IPS-20b (cell line): ENCODE data around the gene XPO6.

Experiments
- H3K27ac ChIP-seq: one replicate; pipeline ENCODE4 v1.5.1; 2013; ENCODE audit warnings: low read length
- H3K27me3 ChIP-seq: 2 replicates; pipeline ENCODE4 v1.6.1; 2013; ENCODE audit warnings: mild to moderate bottlenecking, low read length, inconsistent platforms; ENCODE audit not compliant: insufficient read depth
- H3K36me3 ChIP-seq: 2 replicates; pipeline ENCODE4 v1.6.1; 2013; ENCODE audit warnings: low read depth, mild to moderate bottlenecking, inconsistent platforms, low read length, moderate library complexity; ENCODE audit not compliant: insufficient read depth
- H3K4me1 ChIP-seq: 2 replicates; pipeline ENCODE4 v1.6.1; 2013; ENCODE audit warnings: mild to moderate bottlenecking, control low read depth, inconsistent platforms, low read length, moderate library complexity; ENCODE audit not compliant: insufficient read depth
- H3K4me3 ChIP-seq: 2 replicates; pipeline ENCODE4 v1.5.1; 2013; ENCODE audit warnings: mild to moderate bottlenecking, low read length, inconsistent platforms
- H3K9ac ChIP-seq: 2 replicates; pipeline ENCODE4 v1.6.1; 2013; ENCODE audit warnings: low read depth, mild to moderate bottlenecking, inconsistent platforms, low read length, moderate library complexity
- H3K9me3 ChIP-seq: 2 replicates; pipeline ENCODE4 v1.6.1; 2013; ENCODE audit warnings: mild to moderate bottlenecking, low read depth, low read length, inconsistent platforms; ENCODE audit not compliant: insufficient read depth

XPO6 gene

GRCh38 chr16:28145796-28146195 lies 66.0 kb downstream of the XPO6 start:
- Histone ChIP-seq H3K4me3 (no peak overlapping the region), H3K4me1 (peaks cover 6% of the 10 kb centered on the region; the same call in 1 of the 2 replicates), H3K36me3 (peaks cover 86% of the 10 kb centered on the region), H3K27ac (no peak overlapping the region), H3K9ac (no peak overlapping the region), H3K27me3 (no peaks in the 10 kb centered on the region), H3K9me3 (no peaks in the 10 kb centered on the region)

DNA sequence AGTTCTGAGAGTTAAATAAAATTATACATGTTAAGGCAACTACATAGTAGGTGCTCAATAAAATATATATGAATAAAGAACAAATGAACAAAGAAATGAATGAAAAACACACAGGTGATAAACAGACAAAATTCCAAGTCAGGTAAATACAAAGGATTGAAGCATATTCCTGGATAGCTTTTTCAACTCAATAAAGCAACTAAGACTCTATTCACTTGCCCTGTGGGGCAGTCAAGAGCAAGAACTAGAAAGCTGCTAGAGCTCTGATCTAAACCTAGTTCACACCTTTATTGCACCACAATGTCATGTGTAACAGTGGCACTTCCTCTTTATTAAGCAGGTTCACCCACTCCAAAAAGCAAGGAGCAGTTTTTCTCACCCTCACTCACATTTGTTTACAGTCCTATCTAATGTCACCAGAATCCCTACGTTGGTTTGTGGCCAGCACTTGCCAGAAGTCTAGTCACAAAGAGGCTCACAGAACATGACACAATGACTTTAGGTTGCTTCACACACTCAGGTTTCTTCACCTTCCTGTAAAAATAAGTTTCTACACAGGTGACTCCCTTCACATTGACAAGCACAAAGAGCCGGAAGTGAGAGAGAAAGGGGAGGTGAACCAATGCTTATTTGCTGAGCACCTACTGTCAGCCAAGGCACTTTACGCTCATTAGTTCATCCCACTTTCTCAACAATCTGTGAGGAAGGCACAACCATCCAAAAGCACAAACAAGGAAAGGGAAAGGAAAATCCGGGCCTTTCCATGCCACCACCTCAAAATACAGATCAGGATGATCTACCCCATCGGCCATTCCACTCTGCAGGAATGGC lies 70.8 kb downstream of the XPO6 start:
- H3K4me3 ChIP-seq: no peak overlapping the region
- no peak overlapping the region for H3K27ac ChIP-seq
- no peaks in the 10 kb centered on the region for H3K27me3 ChIP-seq
- H3K4me1 ChIP-seq: peaks cover 6% of the 10 kb centered on the region; the same call in 1 of the 2 replicates
- no peaks in the 10 kb centered on the region for H3K9me3 ChIP-seq
- peaks cover 47% of the 10 kb centered on the region for H3K36me3 ChIP-seq
- H3K9ac ChIP-seq: no peak overlapping the region

- H3K4me1 ChIP-seq: peaks cover 6% of the 10 kb centered on the region; the same call in 1 of the 2 replicates
- no peaks in the 10 kb centered on the region for H3K27me3 ChIP-seq
- no peaks in the 10 kb centered on the region for H3K9me3 ChIP-seq
- no peak overlapping the region for H3K27ac ChIP-seq
- H3K36me3 ChIP-seq: peaks cover 48% of the 10 kb centered on the region
- no peak overlapping the region for H3K9ac ChIP-seq
- no peak overlapping the region for H3K4me3 ChIP-seq
These were observed 72.2 kb downstream of the XPO6 start for GRCh38 chr16:28139530-28139929.

GRCh38 chr16:28136751-28137434 lies 74.9 kb downstream of the XPO6 start:
- Histone ChIP-seq H3K9ac (no peak overlapping the region), H3K4me3 (no peak overlapping the region), H3K27me3 (no peaks in the 10 kb centered on the region), H3K27ac (no peak overlapping the region), H3K36me3 (peaks cover 57% of the 10 kb centered on the region), H3K9me3 (no peaks in the 10 kb centered on the region), H3K4me1 (no peaks in the 10 kb centered on the region; the same call in 1 of the 2 replicates)

GRCh38 chr16:28133666-28134065 lies 78.1 kb downstream of the XPO6 start:
- Histone ChIP-seq H3K4me3 (no peak overlapping the region), H3K36me3 (peaks cover 79% of the 10 kb centered on the region)

GRCh38 chr16:28131743-28132393 lies 79.9 kb downstream of the XPO6 start:
- Histone ChIP-seq H3K27ac (no peak overlapping the region), H3K36me3 (peaks cover 91% of the 10 kb centered on the region), H3K4me1 (no peaks in the 10 kb centered on the region), H3K4me3 (no peak overlapping the region), H3K27me3 (no peaks in the 10 kb centered on the region), H3K9ac (no peak overlapping the region), H3K9me3 (no peaks in the 10 kb centered on the region)

More at GRCh38 chr16:28133666-28134065, 78.1 kb downstream of the XPO6 start:
- Histone ChIP-seq H3K4me1 (no peaks in the 10 kb centered on the region), H3K27me3 (no peaks in the 10 kb centered on the region), H3K9me3 (no peaks in the 10 kb centered on the region), H3K9ac (no peak overlapping the region), H3K27ac (no peak overlapping the region)

DNA sequence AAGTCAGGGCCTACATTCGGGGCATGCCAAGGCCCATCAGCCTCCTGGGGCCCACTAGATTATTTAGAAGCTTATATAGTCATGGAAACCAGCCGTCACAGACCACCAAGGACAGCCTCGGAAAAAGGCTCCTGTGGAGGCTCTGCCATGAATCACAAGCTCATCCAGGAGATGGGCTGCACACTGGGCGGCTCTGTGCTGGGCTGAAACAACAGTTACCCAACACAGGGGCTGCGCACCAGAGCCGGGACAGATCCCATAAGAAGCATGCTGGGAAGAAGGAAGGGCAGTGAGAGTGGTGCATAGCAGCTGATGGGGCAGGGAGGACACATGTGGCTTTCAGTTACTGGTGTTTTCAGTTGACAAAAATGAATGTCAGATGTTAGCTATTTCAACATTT lies 80.6 kb downstream of the XPO6 start:
- no peak overlapping the region for H3K9ac ChIP-seq
- H3K4me1 ChIP-seq: no peaks in the 10 kb centered on the region
- H3K36me3 ChIP-seq: peaks cover 97% of the 10 kb centered on the region
- H3K27me3 ChIP-seq: no peaks in the 10 kb centered on the region
- no peaks in the 10 kb centered on the region for H3K9me3 ChIP-seq
- H3K27ac ChIP-seq: no peak overlapping the region
- no peak overlapping the region for H3K4me3 ChIP-seq

DNA sequence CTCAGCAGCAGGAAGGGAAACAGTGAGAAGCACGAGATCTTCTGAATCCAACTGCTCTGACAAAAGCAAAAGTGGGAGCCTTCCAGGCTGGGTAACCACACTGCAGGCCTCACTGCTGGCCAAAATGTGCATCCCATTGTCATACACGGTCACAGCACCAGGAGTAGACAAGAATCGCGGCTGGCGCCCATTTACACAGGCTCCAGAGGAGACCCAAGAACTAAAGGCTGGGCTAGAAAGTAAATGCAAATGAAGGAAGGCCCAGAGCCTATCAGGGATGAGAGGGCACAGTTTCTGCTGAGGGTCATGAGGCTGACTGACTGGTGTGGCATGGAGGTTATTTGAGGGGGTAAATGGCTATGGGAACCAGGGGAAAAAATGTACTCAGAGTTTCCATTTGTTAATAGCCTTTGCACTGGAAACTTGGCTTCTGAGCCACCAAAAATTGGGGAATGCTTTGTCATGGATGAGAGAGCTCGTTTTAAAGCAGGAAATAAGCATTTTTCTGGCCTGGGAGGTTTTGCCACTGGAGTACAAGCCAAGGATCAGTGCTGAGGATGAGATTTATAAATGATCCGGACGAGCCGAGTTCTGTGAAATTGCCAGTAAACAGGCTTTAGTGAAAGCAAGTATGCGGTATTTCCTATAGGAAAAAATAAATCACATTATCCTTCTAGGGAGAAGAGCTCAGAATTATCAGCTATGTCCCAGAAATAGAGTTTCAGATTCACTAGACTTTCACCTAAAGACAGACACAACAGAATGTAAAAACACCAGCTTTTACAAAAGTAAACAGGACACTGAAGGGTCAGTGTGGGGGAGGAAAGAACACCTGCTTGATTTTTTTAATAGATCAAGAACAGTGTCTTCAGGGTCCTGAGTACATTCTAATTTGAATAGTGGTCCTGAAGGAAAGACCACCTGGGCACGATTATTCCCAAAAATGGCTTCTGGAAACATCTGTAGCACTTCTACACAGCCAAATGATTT lies 81.4 kb downstream of the XPO6 start:
- H3K9me3 ChIP-seq: no peaks in the 10 kb centered on the region
- H3K9ac ChIP-seq: no peak overlapping the region
- peaks cover 100% of the 10 kb centered on the region for H3K36me3 ChIP-seq
- H3K4me1 ChIP-seq: no peaks in the 10 kb centered on the region
- no peak overlapping the region for H3K4me3 ChIP-seq
- H3K27me3 ChIP-seq: no peaks in the 10 kb centered on the region
- no peak overlapping the region for H3K27ac ChIP-seq

- Histone ChIP-seq H3K4me1 (no peaks in the 10 kb centered on the region), H3K4me3 (no peak overlapping the region), H3K36me3 (peaks cover 99% of the 10 kb centered on the region), H3K27me3 (no peaks in the 10 kb centered on the region), H3K27ac (no peak overlapping the region), H3K9ac (no peak overlapping the region), H3K9me3 (no peaks in the 10 kb centered on the region)
These were observed 84.8 kb downstream of the XPO6 start for GRCh38 chr16:28126684-28127620.

DNA sequence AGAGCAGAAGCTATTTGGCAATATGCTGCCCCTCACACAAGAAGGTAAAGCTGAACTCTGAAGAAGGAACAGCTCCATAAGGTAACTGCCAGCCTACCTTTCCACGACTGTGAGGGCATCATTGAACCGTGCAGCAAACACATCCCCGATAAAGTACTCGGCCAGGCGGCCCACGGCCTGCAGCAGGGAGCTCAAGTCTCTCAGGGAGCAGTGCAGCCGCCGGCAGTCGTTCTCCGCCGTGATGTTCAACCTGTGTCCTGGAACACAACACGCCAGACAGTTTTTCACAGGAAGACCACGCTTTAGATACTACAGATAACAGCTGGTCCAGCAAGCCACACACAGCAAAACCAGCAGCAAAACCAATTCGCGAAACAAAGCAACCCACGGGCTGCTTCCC lies 86.2 kb downstream of the XPO6 start:
- Histone ChIP-seq H3K27me3 (no peaks in the 10 kb centered on the region), H3K4me3 (no peak overlapping the region), H3K9ac (no peak overlapping the region), H3K9me3 (no peaks in the 10 kb centered on the region), H3K36me3 (peaks cover 99% of the 10 kb centered on the region), H3K27ac (no peak overlapping the region), H3K4me1 (no peaks in the 10 kb centered on the region)
